Activated naive CD4-positive, alpha-beta T cell treated with anti-CD3 and anti-CD28 coated beads, Interleukin-2, amount 50 U/mL, for 16 hours (primary cell): Measurements from ENCODE around the gene ATG16L2.
"Not testable (repeated sequence)": the region's sequence is repeated elsewhere in the genome, so short reads cannot be mapped to it uniquely, and the experiment has no call there.

ENCODE experiments used
- DNase-seq: peaks from one replicate; pipeline ENCODE4 v3.0.0-alpha.2; 2020

The ATG16L2 gene

GRCh38 chr11:72856065-72856464 is 41.9 kb downstream of the ATG16L2 start:
- no peak for DNase-seq

- DNase-seq: no peak
Measured at GRCh38 chr11:72856551-72857345, 42.5 kb downstream of the ATG16L2 start.

- not testable (repeated sequence) for DNase-seq
Measured at GRCh38 chr11:72858267-72858666, 44.1 kb downstream of the ATG16L2 start.

GRCh38 chr11:72859126-72859525 is 44.9 kb downstream of the ATG16L2 start:
- no peak for DNase-seq

GRCh38 chr11:72860010-72860409 is 45.8 kb downstream of the ATG16L2 start:
- DNase-seq: no peak

GRCh38 chr11:72860592-72860991 is 46.4 kb downstream of the ATG16L2 start:
- DNase-seq: no peak

GRCh38 chr11:72863091-72863490 is 48.9 kb downstream of the ATG16L2 start:
- DNase-seq: no peak

GRCh38 chr11:72863916-72864315 is 49.7 kb downstream of the ATG16L2 start:
- DNase-seq: no peak

GRCh38 chr11:72864702-72865655 is 50.8 kb downstream of the ATG16L2 start:
- DNase-seq: no peak

- DNase-seq: no peak
Measured at GRCh38 chr11:72867970-72868369, 53.8 kb downstream of the ATG16L2 start.

- no peak for DNase-seq
Measured at GRCh38 chr11:72869831-72870230, 55.6 kb downstream of the ATG16L2 start.

- DNase-seq: no peak
Measured at GRCh38 chr11:72871119-72871518, 56.9 kb downstream of the ATG16L2 start.

- DNase-seq: no peak
Measured at GRCh38 chr11:72872012-72872411, 57.8 kb downstream of the ATG16L2 start.

GRCh38 chr11:72875736-72876135 is 61.5 kb downstream of the ATG16L2 start:
- no peak for DNase-seq

- DNase-seq: no peak
Measured at GRCh38 chr11:72876147-72876546, 61.9 kb downstream of the ATG16L2 start.
